GM12878 (cell line): Measurements from ENCODE around the gene SCN8A. TPM values are rescaled to one million over a fixed set of nuclear protein-coding genes. Genes with fewer than 3 reads are reported as not detected.

Experiments
- ATAC-seq: fragments of 200-7000 bp; cut with Tn5 transposase; 3 replicates; pipeline ENCODE4 v1.9.1; 2020; ENCODE audit warnings: mild to moderate bottlenecking, moderate library complexity
- BruUV-seq: library from RNA; stranded (reverse); fragments of 400-500 nt; replicated peaks from 2 replicates; lab custom pipeline; 2021; lab: Mats Ljungman, UMichigan
- CTCF ChIA-PET: fragments of 300-600 bp; sonication (Branson Sonifier 250); formaldehyde crosslinking; extraction: SDS; loops from one replicate; lab custom pipeline; 2021; ENCODE audit warnings: inconsistent platforms; lab: Yijun Ruan, JAX
- POLR2A ChIA-PET: fragments of 350-600 bp; formaldehyde crosslinking; extraction: SDS; loops from one replicate; lab custom pipeline; 2021; ENCODE audit warnings: inconsistent platforms; lab: Charles Lee
- RAD21 ChIA-PET: fragments of 300-600 bp; sonication (Branson Sonifier 250); formaldehyde crosslinking; loops from one replicate; lab custom pipeline; 2023; ENCODE audit warnings: antibody characterized with exemption; ENCODE audit not compliant: unreplicated experiment; lab: Charles Lee
- SMC1A ChIA-PET: fragments of 300-600 bp; sonication (Branson Sonifier 250); formaldehyde crosslinking; loops from one replicate; lab custom pipeline; 2023; ENCODE audit not compliant: unreplicated experiment, uncharacterized antibody; lab: Charles Lee
- DNase-seq: peaks from one replicate; pipeline ENCODE4 v3.0.0-alpha.2; 2011; ENCODE audit warnings: low read depth, low spot score
- FAIRE-seq: peaks from 3 replicates; lab custom pipeline; 2011; peaks lifted over from hg19 to GRCh38; lab: Jason Lieb, UNC
- H2AFZ ChIP-seq: 2 replicates; pipeline ENCODE4 v1.6.0; 2011; ENCODE audit warnings: low read depth, low read length, control low read depth; ENCODE audit not compliant: control insufficient read depth
- H3K27ac ChIP-seq: 2 replicates; pipeline ENCODE4 v1.5.1; 2011; ENCODE audit warnings: control low read depth; ENCODE audit not compliant: control insufficient read depth, insufficient read depth
- H3K27me3 ChIP-seq, 2 experiments: replicated peaks in 1 of 2; 2 replicates each; pipeline versions ENCODE4 v1.6.0 to v1.6.1; 2011; ENCODE audit warnings: low read length in 1 of 2; ENCODE audit not compliant: control insufficient read depth in 2 of 2, insufficient read depth in 2 of 2
- H3K36me3 ChIP-seq, 2 experiments: 2 replicates each; pipeline ENCODE4 v1.5.1; 2011; ENCODE audit warnings: low read length in 1 of 2; ENCODE audit not compliant: control insufficient read depth in 2 of 2, insufficient read depth in 2 of 2
- H3K4me1 ChIP-seq: 2 replicates; pipeline ENCODE4 v1.6.1; 2011; ENCODE audit warnings: mild to moderate bottlenecking, low read length, moderate library complexity, mixed read lengths; ENCODE audit not compliant: control insufficient read depth, insufficient read depth
- H3K4me2 ChIP-seq: 2 replicates; pipeline ENCODE4 v1.6.0; 2011; ENCODE audit warnings: control low read depth; ENCODE audit not compliant: control insufficient read depth, insufficient read depth
- H3K4me3 ChIP-seq: fragments of 200-600 bp; sonication (generic); 2 replicates; pipeline ENCODE4 v1.5.1; 2016
- H3K79me2 ChIP-seq: 2 replicates; pipeline ENCODE4 v1.6.0; 2011; ENCODE audit warnings: low read length; ENCODE audit not compliant: control insufficient read depth, insufficient read depth
- H3K9ac ChIP-seq: 2 replicates; pipeline ENCODE4 v1.8.0; 2011; ENCODE audit warnings: low read length, control low read depth, mixed read lengths; ENCODE audit not compliant: control insufficient read depth, insufficient read depth
- H3K9me3 ChIP-seq: replicated peaks from 3 replicates; pipeline ENCODE4 v1.5.1; 2011; ENCODE audit warnings: mild to moderate bottlenecking, low read length; ENCODE audit not compliant: control insufficient read depth, insufficient read depth
- H4K20me1 ChIP-seq: 2 replicates; pipeline ENCODE4 v1.6.0; 2011; ENCODE audit not compliant: control insufficient read depth, insufficient read depth
- ATF7 ChIP-seq: fragments of 450-650 bp; IDR thresholded peaks from 2 replicates; pipeline ENCODE4 v1.6.1; 2016; ENCODE audit warnings: low read depth, mild to moderate bottlenecking
- BMI1 ChIP-seq: fragments of 450-650 bp; IDR thresholded peaks from 2 replicates; pipeline ENCODE4 v1.6.1; 2016; ENCODE audit warnings: mild to moderate bottlenecking, moderate library complexity, borderline replicate concordance
- CBX3 ChIP-seq: fragments of 200-600 bp; sonication (generic); IDR thresholded peaks from 2 replicates; pipeline ENCODE4 v1.6.1; 2016; ENCODE audit warnings: low read depth, borderline replicate concordance
- CTCF ChIP-seq, 3 experiments: IDR thresholded peaks in 2 of 3; conservative IDR thresholded peaks in 1 of 3; 2 replicates each; pipeline ENCODE4 v1.5.1; 2011; ENCODE audit warnings: low read depth in 3 of 3, low read length in 3 of 3, mild to moderate bottlenecking in 3 of 3, control low read depth in 2 of 3, moderate library complexity in 2 of 3, inconsistent platforms in 1 of 3, mixed read lengths in 1 of 3; ENCODE audit not compliant: control insufficient read depth in 2 of 3, insufficient read depth in 1 of 3; ENCODE audit errors: extremely low read depth in 1 of 3
- GABPA ChIP-seq: IDR thresholded peaks from 2 replicates; pipeline ENCODE4 v1.6.1; 2014; ENCODE audit warnings: antibody characterized with exemption, low read depth, mild to moderate bottlenecking, inconsistent platforms
- HCFC1 ChIP-seq: fragments of 150-350 bp; IDR thresholded peaks from 2 replicates; pipeline ENCODE4 v1.6.1; 2014; ENCODE audit warnings: low read length
- NFXL1 ChIP-seq: fragments of 450-650 bp; IDR thresholded peaks from 2 replicates; pipeline ENCODE4 v1.6.1; 2017; ENCODE audit warnings: antibody characterized with exemption, mild to moderate bottlenecking, borderline replicate concordance
- NR2F1 ChIP-seq: fragments of 450-650 bp; conservative IDR thresholded peaks from 2 replicates; pipeline ENCODE4 v1.6.1; 2017; ENCODE audit warnings: mild to moderate bottlenecking
- NRF1 ChIP-seq: conservative IDR thresholded peaks from 2 replicates; pipeline ENCODE4 v1.6.1; 2011; ENCODE audit warnings: mild to moderate bottlenecking, low read depth, low read length, improper control_type of control experiment
- POLR2AphosphoS2 ChIP-seq: IDR thresholded peaks from 2 replicates; pipeline ENCODE4 v1.6.1; 2011; ENCODE audit warnings: low read depth, mild to moderate bottlenecking, low read length, improper control_type of control experiment, moderate library complexity
- SREBF1 ChIP-seq: IDR thresholded peaks from 2 replicates; pipeline ENCODE4 v1.6.1; 2012; ENCODE audit warnings: mild to moderate bottlenecking, low read length
- SREBF2 ChIP-seq: IDR thresholded peaks from 2 replicates; pipeline ENCODE4 v1.6.1; 2012; ENCODE audit warnings: mild to moderate bottlenecking, low read length
- TBL1XR1 ChIP-seq: IDR thresholded peaks from 2 replicates; pipeline ENCODE4 v1.6.1; 2012; ENCODE audit warnings: low read depth, low read length, improper control_type of control experiment
- ZBTB40 ChIP-seq: fragments of 450-650 bp; IDR thresholded peaks from 2 replicates; pipeline ENCODE4 v1.6.1; 2016; ENCODE audit warnings: mild to moderate bottlenecking, moderate library complexity, borderline replicate concordance
- ZNF24 ChIP-seq: fragments of 450-650 bp; IDR thresholded peaks from 2 replicates; pipeline ENCODE4 v1.6.1; 2017; ENCODE audit warnings: antibody characterized with exemption, mild to moderate bottlenecking
- WGBS: methylation state at CpG from one replicate; pipeline ENCODE4 v1.1.6; 2016; ENCODE audit warnings: low lambda C conversion rate; ENCODE audit not compliant: insufficient replicate concordance, insufficient coverage; ENCODE audit errors: missing lambda C conversion rate; 5-methylcytosine and 5-hydroxymethylcytosine counted together
- in situ Hi-C: fragments of 300-500 bp; cut with MboI; formaldehyde crosslinking; loops from 9 replicates; pipeline ENCODE4 v1.14.3; 2018; ENCODE audit warnings: mixed read lengths
- intact Hi-C: fragments of 100-400 bp; cut with micrococcal nuclease; formaldehyde crosslinking; loops from one replicate; pipeline ENCODE4 v1.14.2; 2022; ENCODE audit not compliant: unreplicated experiment
- polyA plus RNA-seq, 11 experiments: library from polyadenylated mRNA; depleted of rRNA in 4 of 11; unstranded in 6 of 11; stranded (reverse) in 5 of 11; fragments of >200 nt; fragmentation: Nextera tagmentation in 4 of 11; fragmentation: Illumina TruSeq in 1 of 11; extraction: Ambion mirVana in 4 of 11; extraction: Trizol in 1 of 11; gene quantifications; 1 replicate in 1 of 11; 2 replicates in 10 of 11; pipeline versions ENCODE4 v1.2.1 to v1.2.3, GENCODE V29; 2011 to 2016; ENCODE audit warnings: inconsistent platforms in 2 of 11, missing spikeins in 2 of 11, low read depth in 1 of 11
- total RNA-seq, 4 experiments: library from RNA; depleted of rRNA in 3 of 4; stranded (reverse); fragments of >200 nt in 3 of 4; fragmentation: Illumina TruSeq in 1 of 4; extraction: Trizol in 1 of 4; gene quantifications; 2 replicates each; pipeline versions ENCODE4 v1.2.1 to v1.2.3, GENCODE V29; 2013 to 2021
- TF ChIP-seq, protein P1 (sequence below): fragments of 450-650 bp; IDR thresholded peaks from 2 replicates; pipeline ENCODE4 v1.6.1; 2018; ENCODE audit warnings: mild to moderate bottlenecking, low read depth, moderate library complexity; ENCODE audit not compliant: partially characterized antibody

SCN8A gene
- total and polyA plus RNA-seq, 10 of the 15 experiments (the other 5 are each of a cell fraction or from before 2014, with no cell fraction given): 0.02 to 0.23 (median 0.06) TPM; not detected in 2

- Histone ChIP-seq H3K9ac (no peak overlapping the region), H3K4me2 (no peak overlapping the region), H3K27ac (no peak overlapping the region), H4K20me1 (no peaks in the 10 kb centered on the region), H3K27me3 (no peaks in the 10 kb centered on the region; a peak in 1 of 4 replicates), H3K9me3 (no peaks in the 10 kb centered on the region), H2AFZ (no peak overlapping the region), H3K4me1 (no peaks in the 10 kb centered on the region), H3K79me2 (no peaks in the 10 kb centered on the region), H3K4me3 (no peak overlapping the region), H3K36me3 (no peaks in the 10 kb centered on the region)
- POLR2A ChIA-PET: interaction anchor here (0.6 kb wide), 1 partner anchor 30 kb away, joined by 3 read pairs; no protein-coding TSS in a partner anchor
- RAD21 ChIA-PET: no interaction called here
- CTCF ChIA-PET: no interaction called here
- DNase-seq (no peak), ATAC-seq (no peak), FAIRE-seq (no peak)
- intact Hi-C loops (no loop called here), in situ Hi-C loops (no loop called here)
- BruUV-seq: no TSS peak
- WGBS: 48% methylated on average over 8 of the region's 8 CpGs
- SMC1A ChIA-PET: no interaction called here
- TF ChIP-seq SREBF2: no peak
- no peak for TF ChIP-seq NFXL1
- TF ChIP-seq, protein P1, sequence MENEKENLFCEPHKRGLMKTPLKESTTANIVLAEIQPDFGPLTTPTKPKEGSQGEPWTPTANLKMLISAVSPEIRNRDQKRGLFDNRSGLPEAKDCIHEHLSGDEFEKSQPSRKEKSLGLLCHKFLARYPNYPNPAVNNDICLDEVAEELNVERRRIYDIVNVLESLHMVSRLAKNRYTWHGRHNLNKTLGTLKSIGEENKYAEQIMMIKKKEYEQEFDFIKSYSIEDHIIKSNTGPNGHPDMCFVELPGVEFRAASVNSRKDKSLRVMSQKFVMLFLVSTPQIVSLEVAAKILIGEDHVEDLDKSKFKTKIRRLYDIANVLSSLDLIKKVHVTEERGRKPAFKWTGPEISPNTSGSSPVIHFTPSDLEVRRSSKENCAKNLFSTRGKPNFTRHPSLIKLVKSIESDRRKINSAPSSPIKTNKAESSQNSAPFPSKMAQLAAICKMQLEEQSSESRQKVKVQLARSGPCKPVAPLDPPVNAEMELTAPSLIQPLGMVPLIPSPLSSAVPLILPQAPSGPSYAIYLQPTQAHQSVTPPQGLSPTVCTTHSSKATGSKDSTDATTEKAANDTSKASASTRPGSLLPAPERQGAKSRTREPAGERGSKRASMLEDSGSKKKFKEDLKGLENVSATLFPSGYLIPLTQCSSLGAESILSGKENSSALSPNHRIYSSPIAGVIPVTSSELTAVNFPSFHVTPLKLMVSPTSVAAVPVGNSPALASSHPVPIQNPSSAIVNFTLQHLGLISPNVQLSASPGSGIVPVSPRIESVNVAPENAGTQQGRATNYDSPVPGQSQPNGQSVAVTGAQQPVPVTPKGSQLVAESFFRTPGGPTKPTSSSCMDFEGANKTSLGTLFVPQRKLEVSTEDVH: no peak
- TF ChIP-seq ZBTB40: no peak
- no peak for TF ChIP-seq NR2F1
- TF ChIP-seq SREBF1: no peak
- no peak for TF ChIP-seq TBL1XR1
- no peak for TF ChIP-seq ATF7
- TF ChIP-seq HCFC1: no peak
- no peak for TF ChIP-seq GABPA
- no peak for TF ChIP-seq NRF1
- no peak for TF ChIP-seq POLR2AphosphoS2
- no peak for TF ChIP-seq BMI1
- TF ChIP-seq CTCF (IDR thresholded peaks at IDR 0.05 in 2 of 3, conservative IDR thresholded peaks at IDR 0.05 in 1 of 3; ENCODE audit: control insufficient read depth in 2 of 3, extremely low read depth in 1 of 3, insufficient read depth in 1 of 3, low read depth in 3 of 3, low read length in 3 of 3): no peak
- TF ChIP-seq ZNF24: no peak
- no peak for TF ChIP-seq CBX3
These were observed 41.4 kb upstream of the SCN8A start for GRCh38 chr12:51549637-51550036.
